Endothelial cell of umbilical vein (primary cell): Measurements from ENCODE around the gene KCTD18. TPM values are rescaled to one million over a fixed set of nuclear protein-coding genes. Genes with fewer than 3 reads are reported as not detected.

Experiments used
- BruUV-seq: library from RNA; stranded (reverse); fragments of 400-500 nt; replicated peaks from 2 replicates; lab custom pipeline; 2021; lab: Mats Ljungman, UMichigan
- CTCF ChIA-PET: fragments of 300-600, 350-600 bp; sonication (Branson Sonifier 250); formaldehyde crosslinking; loops from one replicate; lab custom pipeline; 2021; ENCODE audit warnings: antibody characterized with exemption, inconsistent platforms; lab: Charles Lee
- POLR2A ChIA-PET: fragments of 300-600, 350-600 bp; sonication (Branson Sonifier 250); formaldehyde crosslinking; loops from one replicate; lab custom pipeline; 2021; ENCODE audit warnings: antibody characterized with exemption, inconsistent platforms; lab: Charles Lee
- DNase-seq: peaks from one replicate; pipeline ENCODE4 v3.0.0-alpha.2; 2011; ENCODE audit warnings: low read depth, low spot score
- FAIRE-seq: peaks from 2 replicates; lab custom pipeline; 2011; peaks lifted over from hg19 to GRCh38; lab: Jason Lieb, UNC
- H2AFZ ChIP-seq: 2 replicates; pipeline ENCODE4 v1.6.0; 2012; ENCODE audit warnings: low read depth, low read length, control low read depth, inconsistent platforms
- H3K27ac ChIP-seq: 2 replicates; pipeline ENCODE4 v1.5.1; 2011; ENCODE audit warnings: low read depth, mild to moderate bottlenecking, control low read depth, low read length, moderate library complexity; ENCODE audit not compliant: insufficient read depth
- H3K27me3 ChIP-seq, 2 experiments: 2 replicates each; pipeline versions ENCODE4 v1.6.0 to v1.6.1; 2011; ENCODE audit warnings: low read length in 2 of 2, mixed read lengths in 1 of 2; ENCODE audit not compliant: control insufficient read depth in 2 of 2, insufficient read depth in 2 of 2
- H3K36me3 ChIP-seq, 2 experiments: 2 replicates in 1 of 2; 3 replicates in 1 of 2; pipeline ENCODE4 v1.5.1; 2011; ENCODE audit warnings: low read length in 2 of 2, mild to moderate bottlenecking in 1 of 2, moderate library complexity in 1 of 2; ENCODE audit not compliant: control insufficient read depth in 2 of 2, insufficient read depth in 2 of 2; ENCODE audit errors: extremely low read depth in 1 of 2
- H3K4me1 ChIP-seq: 3 replicates; pipeline ENCODE4 v1.5.1; 2011; ENCODE audit warnings: mild to moderate bottlenecking, low read length; ENCODE audit not compliant: control insufficient read depth, insufficient read depth; ENCODE audit errors: extremely low read depth
- H3K4me2 ChIP-seq: 2 replicates; pipeline ENCODE4 v1.6.1; 2011; ENCODE audit warnings: low read length, control low read depth, mixed read lengths; ENCODE audit not compliant: insufficient read depth
- H3K4me3 ChIP-seq, 3 experiments: fragments of 200-600 bp in 1 of 3; sonication (generic), shearing (Covaris generic) in 1 of 3; replicated peaks in 1 of 3; 2 replicates each; pipeline ENCODE4 v1.5.1; 2011 to 2016; ENCODE audit warnings: control low read depth in 3 of 3, low read length in 3 of 3, mild to moderate bottlenecking in 2 of 3, inconsistent platforms in 1 of 3, low read depth in 1 of 3, moderate library complexity in 1 of 3; ENCODE audit not compliant: insufficient read depth in 1 of 3
- H3K79me2 ChIP-seq: 2 replicates; pipeline ENCODE4 v1.6.0; 2012; ENCODE audit warnings: low read length, inconsistent platforms; ENCODE audit not compliant: control insufficient read depth, insufficient read depth
- H3K9ac ChIP-seq: replicated peaks from 2 replicates; pipeline ENCODE3; 2011; ENCODE audit warnings: low read length, control low read depth; ENCODE audit not compliant: insufficient read depth; ENCODE audit errors: extremely low read depth
- H3K9me1 ChIP-seq: replicated peaks from 3 replicates; pipeline ENCODE4 v1.6.0; 2011; ENCODE audit warnings: mild to moderate bottlenecking, low read length; ENCODE audit not compliant: control insufficient read depth, insufficient read depth; ENCODE audit errors: extremely low read depth
- H3K9me3 ChIP-seq: replicated peaks from 2 replicates; pipeline ENCODE4 v1.5.1; 2012; ENCODE audit warnings: low read length, inconsistent platforms; ENCODE audit not compliant: control insufficient read depth, insufficient read depth
- H4K20me1 ChIP-seq: replicated peaks from 2 replicates; pipeline ENCODE3; 2011; ENCODE audit warnings: mild to moderate bottlenecking, low read length; ENCODE audit not compliant: control insufficient read depth, insufficient read depth; ENCODE audit errors: extremely low read depth
- EZH2 ChIP-seq: IDR thresholded peaks from 2 replicates; pipeline ENCODE4 v1.6.1; 2012; ENCODE audit warnings: borderline replicate concordance, low read depth, mild to moderate bottlenecking, moderate library complexity, low read length, inconsistent platforms; ENCODE audit not compliant: severe bottlenecking
- FOS ChIP-seq: IDR thresholded peaks from 2 replicates; pipeline ENCODE4 v1.6.1; 2011; ENCODE audit warnings: mild to moderate bottlenecking, low read length, moderate library complexity, borderline replicate concordance; ENCODE audit not compliant: insufficient read depth
- GATA2 ChIP-seq: IDR thresholded peaks from 2 replicates; pipeline ENCODE4 v1.7.0; 2011; ENCODE audit warnings: low read depth, mild to moderate bottlenecking, moderate library complexity, mixed read lengths, low read length; ENCODE audit not compliant: insufficient read length, insufficient read depth
- JUN ChIP-seq: IDR thresholded peaks from 2 replicates; pipeline ENCODE4 v1.6.1; 2011; ENCODE audit warnings: borderline replicate concordance, low read depth; ENCODE audit not compliant: insufficient read length, insufficient read depth
- POLR2A ChIP-seq: IDR thresholded peaks from 2 replicates; pipeline ENCODE4 v1.6.1; 2012; ENCODE audit warnings: low read depth, mild to moderate bottlenecking, control low read depth, low read length
- POLR2AphosphoS5 ChIP-seq: IDR thresholded peaks from 2 replicates; pipeline ENCODE4 v1.6.1; 2012; ENCODE audit warnings: low read depth, mild to moderate bottlenecking, control low read depth, low read length, moderate library complexity; ENCODE audit not compliant: insufficient read depth
- dilution Hi-C: fragments of 300-500 bp; cut with MboI; formaldehyde crosslinking; loops from one replicate; pipeline ENCODE4 v1.15.0; 2019; ENCODE audit warnings: low sequenced_read_pairs; ENCODE audit not compliant: extremely low pct_ligation_motif_present
- intact Hi-C: fragments of 100-400 bp; cut with micrococcal nuclease; formaldehyde crosslinking; loops from one replicate; pipeline ENCODE4 v1.10.0; 2022
- polyA plus RNA-seq, 4 experiments: library from polyadenylated mRNA; depleted of rRNA in 3 of 4; stranded (reverse) in 3 of 4; unstranded in 1 of 4; fragments of >200 nt; gene quantifications; 2 replicates each; pipeline versions ENCODE4 v1.2.1 to v1.2.3, GENCODE V29; 2011 to 2012; ENCODE audit warnings: missing spikeins in 1 of 4
- total RNA-seq: library from RNA; stranded (reverse); gene quantifications from 2 replicates; pipeline ENCODE4 v1.2.3, GENCODE V29; 2021
- TF ChIP-seq, protein P1 (sequence below), 2 donors: IDR thresholded peaks; 1 replicate in 1 of 2; 2 replicates in 1 of 2; pipeline ENCODE4 v1.5.1; 2011; ENCODE audit warnings: low read length in 2 of 2, mild to moderate bottlenecking in 2 of 2, moderate library complexity in 2 of 2, control low read depth in 1 of 2, inconsistent platforms in 1 of 2, low read depth in 1 of 2; ENCODE audit not compliant: insufficient read depth in 1 of 2; ENCODE audit errors: extremely low read depth in 1 of 2
- TF ChIP-seq, protein P2 (sequence below): IDR thresholded peaks from 2 replicates; pipeline ENCODE4 v1.6.1; 2011; ENCODE audit not compliant: insufficient read depth, insufficient read length

The KCTD18 gene
- total and polyA plus RNA-seq, 2 donors (not counting 3 experiments of a cell fraction or from before 2014, with no cell fraction given): 2.6 to 6.6 TPM

DNA sequence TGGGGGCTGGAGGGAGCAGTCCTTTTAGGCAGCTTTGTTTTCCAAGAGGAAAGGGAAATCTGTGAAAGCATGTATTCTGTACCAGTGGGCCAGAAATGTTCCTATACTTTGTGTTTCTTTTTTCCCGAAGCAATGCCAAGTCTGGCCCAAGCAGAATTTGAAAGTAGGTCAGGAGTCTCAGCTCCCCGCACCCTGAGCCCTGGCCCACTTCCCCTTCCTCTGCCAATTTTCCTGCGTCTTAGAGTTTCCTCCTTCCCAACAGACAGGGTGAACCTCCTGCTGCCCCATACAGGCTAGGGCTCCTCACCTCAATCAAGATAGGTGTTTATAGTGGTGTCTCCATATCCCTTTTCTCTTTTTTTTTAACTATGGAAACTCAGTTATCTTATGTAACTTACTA lies 65.3 kb downstream of the KCTD18 start:
- TF ChIP-seq FOS (no peak), JUN (no peak), EZH2 (no peak), GATA2 (no peak), POLR2AphosphoS5 (no peak), POLR2A (no peak)
- TF ChIP-seq, protein P1, sequence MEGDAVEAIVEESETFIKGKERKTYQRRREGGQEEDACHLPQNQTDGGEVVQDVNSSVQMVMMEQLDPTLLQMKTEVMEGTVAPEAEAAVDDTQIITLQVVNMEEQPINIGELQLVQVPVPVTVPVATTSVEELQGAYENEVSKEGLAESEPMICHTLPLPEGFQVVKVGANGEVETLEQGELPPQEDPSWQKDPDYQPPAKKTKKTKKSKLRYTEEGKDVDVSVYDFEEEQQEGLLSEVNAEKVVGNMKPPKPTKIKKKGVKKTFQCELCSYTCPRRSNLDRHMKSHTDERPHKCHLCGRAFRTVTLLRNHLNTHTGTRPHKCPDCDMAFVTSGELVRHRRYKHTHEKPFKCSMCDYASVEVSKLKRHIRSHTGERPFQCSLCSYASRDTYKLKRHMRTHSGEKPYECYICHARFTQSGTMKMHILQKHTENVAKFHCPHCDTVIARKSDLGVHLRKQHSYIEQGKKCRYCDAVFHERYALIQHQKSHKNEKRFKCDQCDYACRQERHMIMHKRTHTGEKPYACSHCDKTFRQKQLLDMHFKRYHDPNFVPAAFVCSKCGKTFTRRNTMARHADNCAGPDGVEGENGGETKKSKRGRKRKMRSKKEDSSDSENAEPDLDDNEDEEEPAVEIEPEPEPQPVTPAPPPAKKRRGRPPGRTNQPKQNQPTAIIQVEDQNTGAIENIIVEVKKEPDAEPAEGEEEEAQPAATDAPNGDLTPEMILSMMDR (IDR thresholded peaks at IDR 0.05; ENCODE audit: extremely low read depth in 1 of 2, insufficient read depth in 1 of 2, low read depth in 1 of 2, low read length in 2 of 2): no peak
- TF ChIP-seq, protein P2, sequence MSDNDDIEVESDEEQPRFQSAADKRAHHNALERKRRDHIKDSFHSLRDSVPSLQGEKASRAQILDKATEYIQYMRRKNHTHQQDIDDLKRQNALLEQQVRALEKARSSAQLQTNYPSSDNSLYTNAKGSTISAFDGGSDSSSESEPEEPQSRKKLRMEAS: no peak
- DNase-seq: no peak
- Histone ChIP-seq H3K4me1 (no peaks in the 10 kb centered on the region), H3K9ac (no peak overlapping the region), H3K36me3 (peaks cover 2 to 5% of the 10 kb centered on the region in 2 experiments), H3K79me2 (no peaks in the 10 kb centered on the region), H3K4me3 (no peak overlapping the region), H3K4me2 (no peak overlapping the region), H3K9me1 (peaks cover 2% of the 10 kb centered on the region), H3K27ac (no peak overlapping the region), H2AFZ (no peak overlapping the region), H3K9me3 (no peaks in the 10 kb centered on the region), H4K20me1 (no peaks in the 10 kb centered on the region), H3K27me3 (no peaks in the 10 kb centered on the region)
- POLR2A ChIA-PET: no interaction called here
- dilution Hi-C loops (no loop called here), intact Hi-C loops (no loop called here)
- no peak for FAIRE-seq
- CTCF ChIA-PET: interaction anchor here (1.0 to 1.2 kb wide), 2 partner anchors 29 to 41 kb away, joined by 3 read pairs; no protein-coding TSS in a partner anchor
- BruUV-seq: no TSS peak
